HepG2 (cell line): ENCODE results near the gene KRTAP12-1.

Experiments used
- CBX5 ChIP-seq: sonication (generic); formaldehyde crosslinking; IDR thresholded peaks from 2 replicates; pipeline ENCODE4 v1.4.0; 2020; ENCODE audit warnings: missing genetic modification reagents, borderline replicate concordance
- CTCF ChIP-seq: sonication (generic); formaldehyde crosslinking; IDR thresholded peaks from 2 replicates; pipeline ENCODE4 v1.5.0; 2020; ENCODE audit warnings: mild to moderate bottlenecking, missing genetic modification reagents, moderate library complexity
- GTF2F1 ChIP-seq: fragments of 150-350 bp; IDR thresholded peaks from 2 replicates; pipeline ENCODE4 v1.6.1; 2014; ENCODE audit warnings: low read length
- HNRNPL ChIP-seq: fragments of 200-400 bp; formaldehyde crosslinking; IDR thresholded peaks from 2 replicates; pipeline ENCODE4 v1.6.1; 2017; ENCODE audit warnings: mild to moderate bottlenecking, low read depth, low read length
- KDM3A ChIP-seq: IDR thresholded peaks from 2 replicates; pipeline ENCODE4 v1.6.1; 2018; ENCODE audit warnings: low read depth, missing compliant biosample characterization
- POLR2A ChIP-seq, 2 experiments: IDR thresholded peaks; 2 replicates each; pipeline ENCODE4 v1.6.1; 2011; ENCODE audit warnings: low read depth in 2 of 2, low read length in 2 of 2, mild to moderate bottlenecking in 1 of 2, moderate library complexity in 1 of 2; ENCODE audit not compliant: insufficient read depth in 1 of 2
- THAP7 ChIP-seq: sonication (generic); formaldehyde crosslinking; IDR thresholded peaks from 2 replicates; pipeline ENCODE4 v1.8.1; 2023; ENCODE audit warnings: mild to moderate bottlenecking, missing genetic modification reagents
- ZZZ3 ChIP-seq: sonication (generic); formaldehyde crosslinking; IDR thresholded peaks from 2 replicates; pipeline ENCODE4 v1.4.0; 2020; ENCODE audit warnings: missing genetic modification reagents, mild to moderate bottlenecking, borderline replicate concordance

- TF ChIP-seq KDM3A (CRISPR knock-in tag): no peak
- no peak for TF ChIP-seq POLR2A (IDR thresholded peaks at IDR 0.05; ENCODE audit: insufficient read depth in 1 of 2, low read depth in 2 of 2, low read length in 2 of 2)
- TF ChIP-seq CTCF (CRISPR knock-in tag): no peak
- TF ChIP-seq CBX5: no peak
- no peak for TF ChIP-seq THAP7
- no peak for TF ChIP-seq HNRNPL
- no peak for TF ChIP-seq ZZZ3 (CRISPR knock-in tag)
- no peak for TF ChIP-seq GTF2F1
Measured at GRCh38 chr21:44677881-44678280, 4.1 kb downstream of the KRTAP12-1 start.
